HG02763 (cell line): ENCODE results near the gene ALG9.
A peak's percentile ranks its signal among the peaks of the same experiment; 100 is the strongest.
"Not testable (repeated sequence)": the region's sequence is repeated elsewhere in the genome, so short reads cannot be mapped to it uniquely, and the experiment has no call there.

Experiments
- ATAC-seq: cut with Tn5 transposase; IDR thresholded peaks from one replicate; pipeline ENCODE4 v1.9.1; 2021; ENCODE audit warnings: mild to moderate bottlenecking, moderate library complexity; ENCODE audit not compliant: unreplicated experiment

Gene ALG9

DNA sequence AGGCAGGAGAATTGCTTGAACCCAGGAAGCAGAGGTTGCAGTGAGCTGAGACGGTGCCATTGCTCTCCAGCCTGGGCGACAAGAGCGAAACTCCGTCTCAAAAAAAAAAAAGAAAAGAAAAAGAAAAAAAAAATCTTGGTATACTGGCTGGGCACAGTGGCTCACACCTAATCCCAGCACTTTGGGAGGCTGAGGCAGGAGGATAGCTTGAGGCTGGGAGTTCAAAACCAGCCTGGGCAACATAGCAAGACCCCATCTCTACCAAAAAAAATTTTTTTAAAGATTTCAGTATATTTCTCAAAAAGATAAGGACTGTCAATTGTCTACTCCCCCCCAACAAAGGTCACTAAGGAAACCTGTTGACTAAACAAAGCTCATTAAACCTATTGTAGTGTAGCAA, 13.7 kb upstream of the ALG9 start:
- ATAC-seq = not testable (repeated sequence)

GRCh38 chr11:111882202-111882601, 10.8 kb upstream of the ALG9 start:
- ATAC-seq = no peak

GRCh38 chr11:111879637-111879960, 8.2 kb upstream of the ALG9 start:
- ATAC-seq = no peak

DNA sequence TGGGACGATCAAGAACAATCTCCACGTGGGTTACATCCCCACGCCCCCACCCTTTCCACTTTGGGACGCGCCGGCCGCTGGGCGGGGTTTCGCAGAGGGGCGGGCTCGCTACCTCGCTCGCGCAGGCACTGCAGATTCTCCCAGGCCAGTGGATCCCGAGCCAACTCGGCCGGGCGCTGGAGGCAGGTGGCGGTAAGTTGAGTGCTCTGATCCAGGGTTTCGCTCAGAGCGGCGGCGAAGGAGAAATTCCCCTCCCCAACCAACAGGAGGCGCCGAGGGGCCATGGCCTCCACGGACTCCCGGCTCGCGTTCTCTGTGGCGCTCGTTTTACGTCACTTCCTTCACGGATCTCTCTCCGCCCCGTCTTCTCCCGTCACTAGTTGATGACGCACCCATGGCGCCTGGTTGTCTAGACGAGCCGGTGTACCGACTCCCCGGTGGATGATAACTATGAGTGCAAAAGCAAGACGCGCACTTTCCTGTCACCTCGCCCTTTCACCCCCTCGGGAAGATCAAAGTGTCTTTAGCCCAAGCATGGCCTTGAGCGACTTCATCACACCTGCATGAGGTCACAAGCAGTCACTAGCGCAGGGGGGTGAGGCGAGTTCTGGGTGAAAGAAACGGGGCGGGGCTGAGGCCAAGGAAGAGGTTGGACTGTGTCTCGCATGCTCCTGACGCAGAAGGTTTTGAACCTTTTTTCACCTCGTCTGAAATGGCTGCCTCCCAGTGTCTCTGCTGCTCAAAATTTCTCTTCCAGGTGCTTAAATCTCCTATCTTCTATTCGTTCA, 7.7 kb upstream of the ALG9 start, which contains the start of the genes CFAP68 and FDXACB1:
TSS of gene CFAP68 (plus strand) at position 693 of the 788 bp plus-strand sequence. CDS start at position 713, 20 bp downstream.
TSS of gene FDXACB1 (minus strand) at position 317 of the 788 bp plus-strand sequence. CDS start at position 284, 33 bp downstream.
- ATAC-seq = peak; percentile 91

DNA sequence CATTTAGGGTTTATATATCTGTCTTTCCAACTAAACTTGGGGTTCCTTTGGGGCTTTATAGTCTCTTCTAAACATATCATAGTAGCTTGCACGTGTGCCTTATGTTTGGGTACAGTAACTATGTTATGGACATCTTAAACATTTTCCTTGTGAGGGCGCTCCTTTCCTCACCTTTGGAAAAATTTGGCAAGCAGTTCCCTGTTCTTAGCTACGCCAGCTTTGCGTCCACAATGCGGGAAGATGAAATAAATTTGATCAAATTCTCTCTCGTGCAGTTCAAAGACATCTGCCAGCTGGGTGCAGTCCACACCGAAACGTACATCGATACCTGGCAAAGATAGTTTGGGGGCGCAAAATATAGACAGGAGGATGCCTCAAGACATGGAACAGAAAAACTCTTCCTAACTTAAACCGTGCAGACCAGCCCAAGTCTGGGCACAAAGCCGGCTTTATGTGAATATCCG, 7.0 kb upstream of the ALG9 start:
- no peak for ATAC-seq

- ATAC-seq = no peak
Observed at GRCh38 chr11:111871693-111872161, 346 bp upstream of the ALG9 start.

GRCh38 chr11:111870522-111870885, 877 bp downstream of the ALG9 start:
- no peak for ATAC-seq

DNA sequence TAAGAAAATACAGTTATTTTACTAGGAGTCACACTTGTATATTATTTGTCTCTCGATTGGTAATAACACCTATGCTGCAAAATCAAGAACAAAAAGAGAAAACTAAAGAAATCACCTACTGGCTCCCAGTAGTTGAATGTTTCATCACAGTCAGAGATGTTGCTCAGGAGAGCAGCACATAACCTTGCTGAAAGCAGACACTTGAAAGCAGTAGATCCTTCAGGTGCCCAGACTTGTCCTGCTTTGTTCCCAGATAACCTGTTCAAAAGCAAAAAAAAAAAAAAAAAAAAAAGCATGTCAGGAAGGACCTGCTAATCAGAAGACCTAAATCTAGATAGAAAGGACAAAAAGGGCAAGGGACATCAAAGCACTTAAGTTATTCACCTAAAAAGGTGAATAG, 1.3 kb downstream of the ALG9 start:
- ATAC-seq = no peak

DNA sequence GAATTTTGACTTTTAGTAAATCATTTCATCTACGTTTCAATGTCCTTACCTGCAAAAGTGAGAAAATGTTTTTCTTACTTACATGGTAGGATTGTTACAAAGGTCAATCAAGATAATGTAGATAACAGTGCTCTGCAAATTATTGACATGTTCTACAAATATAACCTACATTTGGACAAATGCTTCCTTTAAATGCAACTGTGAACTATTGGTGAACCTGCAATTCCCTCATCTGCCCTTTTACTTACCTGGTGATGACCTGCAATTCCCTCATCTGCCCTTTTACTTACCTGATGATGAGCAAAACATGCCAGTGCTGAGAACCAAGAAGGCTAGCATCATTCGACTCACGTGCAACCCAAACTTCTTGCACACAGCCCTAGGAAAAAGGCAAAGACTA, 11.1 kb downstream of the ALG9 start:
- no peak for ATAC-seq

DNA sequence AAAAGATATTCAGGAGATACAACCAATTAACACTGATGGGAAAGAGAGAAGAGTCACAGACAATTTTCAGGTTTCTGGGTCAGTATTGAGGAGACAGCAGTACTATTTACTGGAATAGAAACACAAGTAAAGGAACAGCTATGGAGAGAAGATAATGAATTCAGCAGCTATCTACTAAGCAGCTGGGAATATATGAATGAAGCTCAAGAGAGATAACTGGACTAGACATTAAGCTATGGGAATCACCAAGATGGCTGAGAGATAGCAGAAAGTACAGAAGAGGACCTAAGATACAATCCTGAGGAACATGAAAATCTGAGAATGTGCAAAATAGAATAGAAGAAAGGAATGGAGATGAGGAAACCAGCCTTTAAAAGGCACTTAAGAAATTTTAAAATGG, 15.9 kb downstream of the ALG9 start:
- no peak for ATAC-seq

DNA sequence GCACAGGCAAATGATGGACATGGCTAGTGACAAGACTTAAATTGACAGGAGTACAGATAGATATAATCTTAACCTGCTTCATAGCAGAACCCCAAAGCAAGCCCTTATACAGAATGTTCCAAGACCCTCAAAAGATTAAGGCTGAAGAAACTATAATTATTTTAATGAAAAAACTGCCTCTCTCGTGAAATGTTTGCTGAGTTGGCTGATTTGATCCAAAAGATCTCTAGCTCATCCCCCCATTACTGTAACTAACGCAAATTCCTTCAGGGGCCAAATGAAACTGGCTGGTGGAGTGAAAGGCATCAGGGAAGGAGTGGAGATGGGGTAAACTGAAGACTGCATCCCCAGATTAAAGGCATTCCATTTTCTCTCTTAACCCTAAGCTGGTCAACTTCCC, 19.3 kb downstream of the ALG9 start:
- no peak for ATAC-seq

GRCh38 chr11:111851636-111852035, 19.7 kb downstream of the ALG9 start:
- no peak for ATAC-seq

DNA sequence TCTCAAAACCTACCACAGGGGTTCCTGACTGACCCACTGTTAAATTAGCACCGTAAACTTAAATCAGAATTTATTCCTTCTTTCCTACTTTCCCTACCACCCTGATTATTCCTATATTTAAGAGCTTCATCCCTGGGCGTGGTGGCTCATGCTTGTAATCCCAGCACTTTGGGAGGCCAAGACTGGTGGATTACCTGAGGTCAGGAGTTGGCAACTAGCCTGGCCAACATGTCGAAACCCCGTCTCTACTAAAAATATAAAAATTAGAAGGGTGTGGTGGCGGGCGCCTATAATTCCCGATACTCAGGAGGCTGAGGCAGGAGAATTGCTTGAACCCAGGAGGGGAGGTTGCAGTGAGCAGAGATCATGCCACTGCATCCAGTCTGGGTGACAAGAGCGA, 20.3 kb downstream of the ALG9 start:
- no peak for ATAC-seq

- ATAC-seq = no peak
Observed at GRCh38 chr11:111849631-111850030, 21.8 kb downstream of the ALG9 start.

- no peak for ATAC-seq
Observed at GRCh38 chr11:111846636-111847035, 24.7 kb downstream of the ALG9 start.

GRCh38 chr11:111846063-111846462, 25.3 kb downstream of the ALG9 start:
- no peak for ATAC-seq

- no peak for ATAC-seq
Observed at GRCh38 chr11:111845276-111846028, 25.9 kb downstream of the ALG9 start.

GRCh38 chr11:111843661-111844060, 27.7 kb downstream of the ALG9 start:
- no peak for ATAC-seq

DNA sequence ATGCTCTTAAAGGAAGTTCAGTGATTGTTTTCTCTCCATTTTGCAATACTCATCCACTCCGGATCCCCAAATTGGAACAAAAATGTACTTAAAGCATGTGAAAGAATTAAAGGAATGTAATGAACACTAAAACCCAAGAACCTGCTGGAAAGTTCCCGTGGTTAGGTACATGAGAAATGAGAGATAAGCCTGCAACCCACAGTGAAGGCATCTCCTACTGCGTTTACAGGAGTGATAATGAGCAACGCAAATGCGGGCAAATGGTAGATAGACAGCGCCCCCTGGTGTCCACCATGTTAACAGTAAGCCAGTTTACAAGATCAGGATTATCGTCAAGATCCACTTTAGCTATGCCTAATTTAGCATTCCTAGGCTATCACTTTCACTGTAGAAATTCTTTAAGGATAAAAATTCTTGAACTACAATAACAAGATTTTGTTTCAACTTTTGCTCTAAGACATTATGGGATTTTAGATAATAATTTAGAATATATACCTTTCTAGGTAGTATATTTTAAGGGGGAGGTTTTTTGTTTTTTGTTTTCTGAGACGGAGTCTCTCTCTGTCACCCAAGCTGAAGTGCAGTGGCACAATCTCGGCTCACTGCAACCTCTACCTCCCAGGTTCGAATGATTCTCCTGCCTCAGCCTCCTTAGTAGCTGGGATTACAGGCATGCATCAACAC, 29.9 kb downstream of the ALG9 start:
- no peak for ATAC-seq

DNA sequence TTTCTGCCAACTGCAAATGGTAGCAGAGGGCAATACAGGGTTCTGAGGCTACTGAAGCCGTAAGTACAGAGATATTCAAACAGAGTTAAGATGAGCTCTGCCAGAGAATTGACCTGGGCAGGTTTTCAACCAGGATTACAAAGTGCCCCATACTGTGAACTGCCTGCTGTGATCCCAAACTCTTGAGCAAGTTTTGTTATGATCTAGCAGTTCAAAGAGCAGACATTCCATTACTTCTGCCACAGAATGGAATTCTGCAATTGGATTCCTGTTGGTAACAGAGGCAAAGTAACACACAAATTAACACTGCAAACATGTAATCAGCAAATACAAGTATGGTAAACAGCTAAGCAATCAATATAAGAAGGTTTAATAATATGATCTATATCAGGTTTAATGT, 31.2 kb downstream of the ALG9 start:
- no peak for ATAC-seq

- ATAC-seq = no peak
Observed at GRCh38 chr11:111838054-111838453, 33.3 kb downstream of the ALG9 start.
